ENCODE data around the gene ALG1L2.

DNA sequence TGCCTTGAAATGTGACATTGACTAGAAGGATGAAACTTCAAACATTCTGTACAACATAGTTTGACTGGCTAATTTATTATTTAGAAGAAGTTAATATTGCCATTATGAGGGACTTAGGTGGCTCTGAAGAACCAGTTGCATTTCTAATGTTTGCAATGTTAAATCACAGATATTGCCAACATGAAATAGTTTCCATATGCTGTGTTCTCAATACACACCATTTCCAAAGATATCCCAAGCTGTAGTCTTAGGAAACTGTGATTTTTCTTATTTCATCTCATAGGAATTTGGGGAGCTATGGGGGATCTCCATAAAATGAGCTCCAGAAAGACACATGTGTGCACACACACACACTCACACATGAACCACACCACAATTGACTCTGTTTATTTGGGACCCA, 36.3 kb downstream of the ALG1L2 start:
- TF ChIP-seq, protein P1, sequence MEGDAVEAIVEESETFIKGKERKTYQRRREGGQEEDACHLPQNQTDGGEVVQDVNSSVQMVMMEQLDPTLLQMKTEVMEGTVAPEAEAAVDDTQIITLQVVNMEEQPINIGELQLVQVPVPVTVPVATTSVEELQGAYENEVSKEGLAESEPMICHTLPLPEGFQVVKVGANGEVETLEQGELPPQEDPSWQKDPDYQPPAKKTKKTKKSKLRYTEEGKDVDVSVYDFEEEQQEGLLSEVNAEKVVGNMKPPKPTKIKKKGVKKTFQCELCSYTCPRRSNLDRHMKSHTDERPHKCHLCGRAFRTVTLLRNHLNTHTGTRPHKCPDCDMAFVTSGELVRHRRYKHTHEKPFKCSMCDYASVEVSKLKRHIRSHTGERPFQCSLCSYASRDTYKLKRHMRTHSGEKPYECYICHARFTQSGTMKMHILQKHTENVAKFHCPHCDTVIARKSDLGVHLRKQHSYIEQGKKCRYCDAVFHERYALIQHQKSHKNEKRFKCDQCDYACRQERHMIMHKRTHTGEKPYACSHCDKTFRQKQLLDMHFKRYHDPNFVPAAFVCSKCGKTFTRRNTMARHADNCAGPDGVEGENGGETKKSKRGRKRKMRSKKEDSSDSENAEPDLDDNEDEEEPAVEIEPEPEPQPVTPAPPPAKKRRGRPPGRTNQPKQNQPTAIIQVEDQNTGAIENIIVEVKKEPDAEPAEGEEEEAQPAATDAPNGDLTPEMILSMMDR (IDR thresholded peaks at IDR 0.05) = no peak
- TF ChIP-seq POLR2A (IDR thresholded peaks at IDR 0.05) = no peak
